ENCODE measurements around the gene ROS1. TPM values are rescaled to one million over a fixed set of nuclear protein-coding genes. Genes with fewer than 3 reads are reported as not detected.

ROS1 gene
- total and polyA plus RNA-seq, 2 donors (not counting 3 experiments of a cell fraction or from before 2014, with no cell fraction given) = not detected

- Histone ChIP-seq H3K9ac (replicated peaks; ENCODE audit: extremely low read depth, insufficient read depth, low read length) (no peak overlapping the region), H3K9me3 (replicated peaks; ENCODE audit: control insufficient read depth, insufficient read depth, low read length) (no peaks in the 10 kb centered on the region), H3K79me2 (ENCODE audit: control insufficient read depth, insufficient read depth, low read length) (no peaks in the 10 kb centered on the region), H3K27ac (ENCODE audit: insufficient read depth, low read depth, low read length) (no peak overlapping the region), H3K4me3 (replicated peaks in 1 of 3; ENCODE audit: insufficient read depth in 1 of 3, low read depth in 1 of 3, low read length in 3 of 3) (no peak overlapping the region), H3K27me3 (ENCODE audit: control insufficient read depth in 2 of 2, insufficient read depth in 2 of 2, low read length in 2 of 2) (peaks cover under 1 to 10% of the 10 kb centered on the region in 2 experiments), H3K4me2 (ENCODE audit: insufficient read depth, low read length) (no peak overlapping the region), H3K36me3 (ENCODE audit: control insufficient read depth in 2 of 2, extremely low read depth in 1 of 2, insufficient read depth in 2 of 2, low read length in 2 of 2) (no peaks in the 10 kb centered on the region), H2AFZ (ENCODE audit: low read depth, low read length) (no peak overlapping the region), H3K9me1 (replicated peaks; ENCODE audit: control insufficient read depth, extremely low read depth, insufficient read depth, low read length) (no peaks in the 10 kb centered on the region), H4K20me1 (replicated peaks; ENCODE audit: control insufficient read depth, extremely low read depth, insufficient read depth, low read length) (no peaks in the 10 kb centered on the region), H3K4me1 (ENCODE audit: control insufficient read depth, extremely low read depth, insufficient read depth, low read length) (no peaks in the 10 kb centered on the region)
- ChIA-PET CTCF (interaction anchor here (1.4 kb wide), 1 partner anchor 12 kb away, joined by 6 read pairs; no protein-coding TSS in a partner anchor), POLR2A (no interaction called here)
- no TSS peak for BruUV-seq (replicated peaks)
- no peak for TF ChIP-seq POLR2A (IDR thresholded peaks at IDR 0.05; ENCODE audit: low read depth, low read length)
- intact Hi-C loops (cut with micrococcal nuclease) (no loop called here), dilution Hi-C loops (cut with MboI; ENCODE audit: extremely low pct_ligation_motif_present, low sequenced_read_pairs) (no loop called here)
- no peak for FAIRE-seq
- DNase-seq (ENCODE audit: low read depth, low spot score) = no peak
Observed at GRCh38 chr6:117387454-117387974, 38.2 kb downstream of the ROS1 start.

GRCh38 chr6:117384659-117385058 lies 41.1 kb downstream of the ROS1 start:
- Histone ChIP-seq H2AFZ (ENCODE audit: low read depth, low read length) (no peak overlapping the region), H3K4me3 (replicated peaks in 1 of 3; ENCODE audit: insufficient read depth in 1 of 3, low read depth in 1 of 3, low read length in 3 of 3) (no peak overlapping the region), H3K27ac (ENCODE audit: insufficient read depth, low read depth, low read length) (no peak overlapping the region), H3K27me3 (ENCODE audit: control insufficient read depth in 2 of 2, insufficient read depth in 2 of 2, low read length in 2 of 2) (peaks cover 0 to 4% of the 10 kb centered on the region in 2 experiments), H3K4me1 (ENCODE audit: control insufficient read depth, extremely low read depth, insufficient read depth, low read length) (no peaks in the 10 kb centered on the region), H3K4me2 (ENCODE audit: insufficient read depth, low read length) (no peak overlapping the region), H3K9me1 (replicated peaks; ENCODE audit: control insufficient read depth, extremely low read depth, insufficient read depth, low read length) (no peaks in the 10 kb centered on the region), H3K79me2 (ENCODE audit: control insufficient read depth, insufficient read depth, low read length) (no peaks in the 10 kb centered on the region), H3K9ac (replicated peaks; ENCODE audit: extremely low read depth, insufficient read depth, low read length) (no peak overlapping the region), H3K9me3 (replicated peaks; ENCODE audit: control insufficient read depth, insufficient read depth, low read length) (no peaks in the 10 kb centered on the region), H4K20me1 (replicated peaks; ENCODE audit: control insufficient read depth, extremely low read depth, insufficient read depth, low read length) (no peaks in the 10 kb centered on the region), H3K36me3 (ENCODE audit: control insufficient read depth in 2 of 2, extremely low read depth in 1 of 2, insufficient read depth in 2 of 2, low read length in 2 of 2) (no peaks in the 10 kb centered on the region)
- intact Hi-C loops (cut with micrococcal nuclease) (no loop called here), dilution Hi-C loops (cut with MboI; ENCODE audit: extremely low pct_ligation_motif_present, low sequenced_read_pairs) (no loop called here)
- FAIRE-seq (no peak), DNase-seq (ENCODE audit: low read depth, low spot score) (no peak)
- ChIA-PET POLR2A (no interaction called here), CTCF (no interaction called here)
- BruUV-seq (replicated peaks) = no TSS peak
- TF ChIP-seq MAX (IDR thresholded peaks at IDR 0.05; ENCODE audit: insufficient read depth, insufficient read length) (no peak), GATA2 (IDR thresholded peaks at IDR 0.05; ENCODE audit: insufficient read depth, insufficient read length, low read depth, low read length) (no peak), MYC (IDR thresholded peaks at IDR 0.05; ENCODE audit: low read depth, low read length) (no peak), POLR2AphosphoS5 (IDR thresholded peaks at IDR 0.05; ENCODE audit: insufficient read depth, low read depth, low read length) (no peak), FOS (IDR thresholded peaks at IDR 0.05; ENCODE audit: borderline replicate concordance, insufficient read depth, low read length) (no peak), JUN (IDR thresholded peaks at IDR 0.05; ENCODE audit: borderline replicate concordance, insufficient read depth, insufficient read length, low read depth) (no peak), POLR2A (IDR thresholded peaks at IDR 0.05; ENCODE audit: low read depth, low read length) (no peak), CTCF (IDR thresholded peaks at IDR 0.05; ENCODE audit: extremely low read depth in 1 of 2, insufficient read depth in 1 of 2, low read depth in 1 of 2, low read length in 2 of 2) (no peak), EZH2 (IDR thresholded peaks at IDR 0.05; ENCODE audit: borderline replicate concordance, low read depth, low read length, severe bottlenecking) (no peak)
